ENCODE results near the gene HUNK.

- TF ChIP-seq, protein P1, sequence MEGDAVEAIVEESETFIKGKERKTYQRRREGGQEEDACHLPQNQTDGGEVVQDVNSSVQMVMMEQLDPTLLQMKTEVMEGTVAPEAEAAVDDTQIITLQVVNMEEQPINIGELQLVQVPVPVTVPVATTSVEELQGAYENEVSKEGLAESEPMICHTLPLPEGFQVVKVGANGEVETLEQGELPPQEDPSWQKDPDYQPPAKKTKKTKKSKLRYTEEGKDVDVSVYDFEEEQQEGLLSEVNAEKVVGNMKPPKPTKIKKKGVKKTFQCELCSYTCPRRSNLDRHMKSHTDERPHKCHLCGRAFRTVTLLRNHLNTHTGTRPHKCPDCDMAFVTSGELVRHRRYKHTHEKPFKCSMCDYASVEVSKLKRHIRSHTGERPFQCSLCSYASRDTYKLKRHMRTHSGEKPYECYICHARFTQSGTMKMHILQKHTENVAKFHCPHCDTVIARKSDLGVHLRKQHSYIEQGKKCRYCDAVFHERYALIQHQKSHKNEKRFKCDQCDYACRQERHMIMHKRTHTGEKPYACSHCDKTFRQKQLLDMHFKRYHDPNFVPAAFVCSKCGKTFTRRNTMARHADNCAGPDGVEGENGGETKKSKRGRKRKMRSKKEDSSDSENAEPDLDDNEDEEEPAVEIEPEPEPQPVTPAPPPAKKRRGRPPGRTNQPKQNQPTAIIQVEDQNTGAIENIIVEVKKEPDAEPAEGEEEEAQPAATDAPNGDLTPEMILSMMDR (IDR thresholded peaks at IDR 0.05): no peak
- TF ChIP-seq POLR2A (IDR thresholded peaks at IDR 0.05): no peak
Measured at GRCh38 chr21:32043458-32043857, 170.6 kb downstream of the HUNK start.
